GM21526 (cell line): ENCODE results near the gene CELF2.

ENCODE experiments used
- ATAC-seq: cut with Tn5 transposase; IDR thresholded peaks from one replicate; pipeline ENCODE4 v1.9.1; 2021; ENCODE audit warnings: moderate library complexity; ENCODE audit not compliant: unreplicated experiment, low FRiP score

CELF2 gene

DNA sequence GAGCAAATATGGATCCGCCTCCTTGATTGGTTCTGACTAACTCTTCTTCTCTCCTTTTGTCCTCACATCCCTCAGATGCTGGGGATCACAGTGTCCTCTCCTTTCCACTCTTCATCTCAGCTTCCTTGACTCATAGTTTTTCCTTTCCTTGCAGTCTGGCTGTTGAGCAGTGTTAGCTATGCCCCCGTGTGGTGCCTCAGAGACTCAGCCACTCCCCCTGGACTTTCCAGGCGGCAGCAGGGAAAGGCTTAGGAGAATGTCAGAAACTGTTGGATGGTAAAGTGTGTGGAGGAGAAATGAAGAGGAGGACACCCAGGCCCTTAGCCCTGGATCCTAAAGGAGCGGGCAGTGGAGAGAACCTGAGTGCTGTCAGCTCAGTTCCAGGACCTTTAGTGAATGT is 267.5 kb downstream of the CELF2 start:
- no peak for ATAC-seq

GRCh38 chr10:11286261-11286852 is 268.7 kb downstream of the CELF2 start:
- ATAC-seq: peak; percentile 84

GRCh38 chr10:11288302-11288701 is 270.6 kb downstream of the CELF2 start:
- no peak for ATAC-seq

DNA sequence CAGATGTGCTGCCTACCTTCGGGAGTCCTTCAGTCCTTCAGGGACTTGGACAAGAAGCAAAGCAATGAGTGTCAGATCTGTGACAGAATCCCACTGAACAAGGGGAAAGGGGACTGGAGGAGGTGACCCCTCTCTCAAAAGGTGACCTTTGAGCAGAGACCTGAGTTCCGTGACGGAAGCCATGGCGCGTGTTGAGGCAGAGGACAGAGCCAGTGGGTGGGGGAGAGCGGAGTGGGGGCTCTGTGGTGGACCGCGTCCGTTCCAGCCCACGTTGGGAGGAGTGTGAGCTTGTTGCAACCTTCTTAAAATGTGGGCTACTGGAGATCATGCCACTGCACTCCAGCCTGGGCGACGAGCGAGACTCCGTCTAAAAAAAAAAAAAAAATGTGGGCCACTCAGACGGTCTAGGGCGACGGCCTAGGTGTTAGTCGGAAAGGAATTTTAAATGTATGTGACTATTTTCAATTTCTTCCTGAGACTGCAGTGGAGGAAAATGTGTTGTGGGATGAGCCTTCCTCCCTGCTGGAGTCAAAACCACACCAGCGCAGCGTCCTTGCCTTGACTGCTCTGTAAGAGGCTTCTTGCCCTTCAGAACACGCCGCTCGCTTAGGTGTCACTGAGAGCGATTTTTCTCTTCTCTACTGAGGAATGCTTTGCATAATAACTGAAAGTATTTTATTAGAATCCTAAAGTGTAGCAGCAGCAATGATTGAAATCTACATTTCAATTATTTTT is 272.7 kb downstream of the CELF2 start:
- ATAC-seq: no peak

DNA sequence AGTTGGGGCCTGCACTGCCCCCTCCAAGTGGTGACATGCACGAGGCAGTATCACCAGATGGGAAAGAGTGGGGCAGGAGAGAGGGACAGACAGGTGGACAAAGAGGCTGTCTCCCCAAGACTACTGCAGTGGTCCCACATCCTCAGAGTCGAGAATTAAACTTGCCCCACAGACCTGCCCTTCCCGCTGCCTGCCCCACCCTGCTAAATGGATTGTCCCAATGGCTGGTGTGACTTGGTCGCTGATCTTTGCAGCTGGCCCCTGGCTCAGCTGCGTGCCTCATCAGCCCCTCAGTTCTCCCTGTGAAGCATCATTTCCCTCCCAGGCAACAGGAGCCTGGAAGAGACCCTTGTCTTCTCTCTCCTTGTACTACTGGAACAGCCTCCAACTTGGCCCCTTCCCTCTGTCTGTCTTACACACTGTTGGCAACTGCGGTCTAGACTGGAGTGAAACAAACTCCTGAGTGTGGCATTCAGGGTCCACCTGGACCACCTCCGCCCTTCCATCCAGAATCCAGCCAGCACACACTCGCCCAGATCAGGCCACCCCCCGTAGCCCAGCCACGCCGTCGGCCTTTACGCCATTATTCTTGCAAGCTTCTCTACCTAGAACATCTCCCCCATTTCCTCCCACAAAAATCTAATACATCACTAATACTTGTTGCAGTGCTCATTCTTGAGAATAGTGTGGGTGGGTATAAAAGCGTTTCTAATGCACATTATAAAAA is 275.1 kb downstream of the CELF2 start:
- no peak for ATAC-seq

GRCh38 chr10:11293332-11293731 is 275.7 kb downstream of the CELF2 start:
- no peak for ATAC-seq

DNA sequence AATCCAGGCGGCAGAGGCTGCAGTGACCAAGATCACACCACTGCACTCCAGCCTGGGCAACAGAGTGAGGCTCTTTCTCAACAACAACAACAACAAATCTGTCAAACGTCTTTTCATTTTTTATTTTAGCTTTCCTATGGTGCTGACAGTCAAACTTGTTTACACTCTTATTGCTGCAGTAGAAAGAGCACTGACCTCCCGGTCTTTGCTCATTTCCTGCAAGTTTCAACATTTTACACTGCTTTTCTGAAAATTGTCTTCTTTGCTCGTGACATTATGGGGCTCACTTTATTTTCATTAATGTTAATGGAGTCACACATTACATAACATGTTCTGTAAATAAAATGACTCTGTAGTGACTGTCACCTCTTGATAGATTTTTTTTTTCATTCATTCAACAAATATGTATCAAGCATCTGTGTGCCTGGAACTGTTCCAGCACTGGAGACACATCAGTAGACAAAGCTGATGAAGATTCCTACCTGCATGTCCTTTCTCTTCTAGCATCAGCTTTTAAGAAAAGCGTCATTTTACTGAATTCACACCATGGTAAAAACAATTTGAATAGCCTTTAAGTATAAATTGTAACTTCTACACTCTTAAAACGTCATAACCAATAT is 277.3 kb downstream of the CELF2 start:
- ATAC-seq: no peak

DNA sequence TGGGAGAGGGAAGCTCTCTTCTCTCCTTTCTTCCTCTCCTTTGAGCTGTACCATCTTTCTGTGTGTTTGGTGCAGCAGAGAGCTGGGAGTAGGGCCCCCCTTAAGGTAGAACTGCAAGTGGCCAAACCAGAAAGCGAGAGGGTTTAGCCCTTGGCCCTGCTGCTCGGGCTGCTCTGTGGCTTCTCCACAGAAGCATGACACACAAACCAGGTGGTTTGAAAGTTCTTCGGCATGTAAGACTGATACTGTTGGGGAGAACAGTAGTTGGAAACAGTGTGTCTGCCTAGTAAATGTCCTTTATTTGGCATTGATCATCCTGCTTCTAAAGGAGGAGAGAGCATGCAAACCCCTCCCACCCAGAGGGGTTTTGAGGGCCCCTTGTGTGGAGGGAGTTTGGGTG is 277.8 kb downstream of the CELF2 start:
- ATAC-seq: no peak

- ATAC-seq: no peak
Measured at GRCh38 chr10:11297136-11297535, 279.5 kb downstream of the CELF2 start.

DNA sequence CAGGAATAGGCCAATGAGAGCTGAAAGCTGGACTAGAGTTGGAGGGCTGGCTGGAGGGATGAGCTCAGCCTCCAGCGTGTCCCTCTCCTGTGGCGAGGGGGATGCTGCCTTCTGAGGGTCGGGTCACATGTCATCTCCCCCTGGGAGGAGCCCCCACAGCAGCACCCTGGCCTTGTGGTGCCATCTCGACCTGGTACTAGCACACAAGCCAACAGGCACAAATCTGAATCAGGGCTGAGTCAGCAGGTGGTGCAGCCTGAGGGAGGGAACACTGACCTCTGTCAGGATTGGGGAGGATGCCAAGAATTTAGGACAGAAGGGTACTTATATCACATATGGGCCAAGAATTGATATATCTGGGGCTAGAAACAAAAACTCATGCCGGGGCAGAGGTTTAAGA is 280.4 kb downstream of the CELF2 start:
- no peak for ATAC-seq

DNA sequence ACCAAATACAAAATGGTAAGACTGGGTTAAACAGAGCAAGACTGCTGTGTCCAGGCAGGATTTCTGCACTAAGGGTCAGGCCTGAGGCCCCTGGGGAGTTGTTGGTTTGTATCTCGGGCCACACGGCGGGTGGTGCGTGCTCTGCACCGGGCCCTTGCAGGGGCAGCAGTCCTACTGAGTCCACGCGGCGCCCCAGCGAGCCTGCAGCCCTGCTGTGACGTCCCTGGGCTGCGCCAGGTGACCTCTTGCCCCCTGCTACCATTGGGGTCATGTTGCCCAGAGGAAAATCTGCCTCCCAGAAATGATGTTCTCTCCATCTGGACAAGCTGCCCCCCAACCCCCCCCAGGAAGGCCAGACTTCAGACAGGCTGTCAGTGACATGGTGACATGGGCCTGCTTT is 281.5 kb downstream of the CELF2 start:
- ATAC-seq: no peak

- ATAC-seq: no peak
Measured at GRCh38 chr10:11300026-11300425, 282.4 kb downstream of the CELF2 start.

GRCh38 chr10:11300563-11300962 is 282.9 kb downstream of the CELF2 start:
- ATAC-seq: no peak

DNA sequence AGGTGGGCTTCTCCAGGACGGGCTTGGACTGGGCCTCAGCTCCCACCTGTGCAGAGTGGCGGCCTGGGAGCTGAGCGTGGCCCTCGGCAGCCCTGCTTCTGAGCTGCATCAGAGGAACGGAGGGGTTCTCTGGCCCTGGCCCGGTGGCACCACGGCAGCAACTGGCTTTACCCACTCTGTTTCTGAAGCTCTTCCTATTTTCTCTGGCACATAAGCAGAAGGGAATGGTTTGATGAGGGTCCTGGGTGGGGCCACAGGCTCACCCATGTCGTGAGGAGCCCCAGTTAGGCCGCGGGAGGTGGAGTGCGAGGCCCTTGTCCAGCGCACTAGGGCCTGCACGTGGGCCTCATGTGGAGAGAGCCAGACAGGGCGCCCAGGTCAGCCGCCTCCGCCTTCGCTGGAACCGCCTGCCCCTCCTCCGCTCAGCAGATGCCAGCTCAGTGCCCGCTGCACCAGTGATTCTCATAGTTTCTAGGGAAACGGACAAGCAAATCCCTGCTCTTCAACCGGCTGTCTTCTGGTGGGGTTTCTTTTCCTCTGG is 284.0 kb downstream of the CELF2 start:
- ATAC-seq: no peak

DNA sequence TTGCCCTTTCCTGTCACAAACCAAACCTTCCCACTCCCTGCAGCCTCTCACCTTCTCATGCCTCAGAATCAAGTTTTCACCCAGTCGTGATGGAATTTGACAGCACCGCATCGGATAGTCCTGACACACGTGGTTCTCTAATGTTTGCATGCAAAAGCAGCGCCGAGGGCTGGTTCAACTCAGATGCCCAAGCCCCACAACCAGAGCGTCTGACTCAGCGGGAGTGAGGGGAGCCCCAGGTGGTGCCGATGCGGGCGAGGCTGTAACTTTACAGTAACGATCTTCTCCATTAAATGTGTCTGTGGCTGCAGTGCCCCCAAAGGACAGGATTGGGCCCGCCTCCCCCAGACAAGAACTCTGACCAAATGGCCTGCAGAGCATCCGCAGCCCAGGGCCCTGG is 284.5 kb downstream of the CELF2 start:
- no peak for ATAC-seq

DNA sequence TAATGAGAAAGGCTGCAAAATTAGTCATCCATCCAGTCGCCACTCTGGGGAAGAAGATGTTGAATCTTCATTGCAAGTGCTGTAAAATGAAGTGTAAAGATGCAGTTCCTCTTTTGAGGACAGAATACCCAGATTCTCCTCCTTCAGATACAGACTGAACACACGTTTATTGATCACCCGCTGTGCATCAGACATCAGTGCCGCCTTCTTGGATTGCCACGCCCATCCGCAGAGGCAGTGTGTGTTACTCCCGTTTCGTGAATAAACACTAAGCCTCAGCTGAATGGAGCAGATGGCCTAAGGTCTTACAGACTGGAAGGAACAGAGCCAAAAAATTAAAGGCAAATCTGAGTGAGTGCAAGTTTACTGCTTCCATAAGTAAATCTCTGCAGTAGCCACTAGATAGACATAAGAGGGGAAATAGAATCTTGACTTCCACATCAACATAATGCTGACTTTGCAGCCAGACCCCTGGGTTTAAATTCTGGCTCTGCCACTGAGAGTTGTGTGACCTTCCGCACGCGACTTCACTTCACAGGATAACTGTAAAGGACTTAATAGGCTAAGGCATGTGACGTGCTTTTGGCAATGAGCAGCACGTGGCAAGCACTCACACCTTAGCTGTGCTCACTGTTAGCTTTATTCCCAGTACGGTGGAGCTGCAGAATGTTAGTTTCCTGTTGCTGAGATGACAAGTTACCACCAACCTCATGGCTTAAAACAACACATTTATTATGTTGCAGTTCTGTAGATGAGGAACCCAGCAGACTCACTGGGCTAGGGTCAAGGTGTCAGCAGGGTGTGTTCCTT is 285.9 kb downstream of the CELF2 start:
- ATAC-seq: no peak

GRCh38 chr10:11304906-11305585 is 287.4 kb downstream of the CELF2 start:
- ATAC-seq: no peak

DNA sequence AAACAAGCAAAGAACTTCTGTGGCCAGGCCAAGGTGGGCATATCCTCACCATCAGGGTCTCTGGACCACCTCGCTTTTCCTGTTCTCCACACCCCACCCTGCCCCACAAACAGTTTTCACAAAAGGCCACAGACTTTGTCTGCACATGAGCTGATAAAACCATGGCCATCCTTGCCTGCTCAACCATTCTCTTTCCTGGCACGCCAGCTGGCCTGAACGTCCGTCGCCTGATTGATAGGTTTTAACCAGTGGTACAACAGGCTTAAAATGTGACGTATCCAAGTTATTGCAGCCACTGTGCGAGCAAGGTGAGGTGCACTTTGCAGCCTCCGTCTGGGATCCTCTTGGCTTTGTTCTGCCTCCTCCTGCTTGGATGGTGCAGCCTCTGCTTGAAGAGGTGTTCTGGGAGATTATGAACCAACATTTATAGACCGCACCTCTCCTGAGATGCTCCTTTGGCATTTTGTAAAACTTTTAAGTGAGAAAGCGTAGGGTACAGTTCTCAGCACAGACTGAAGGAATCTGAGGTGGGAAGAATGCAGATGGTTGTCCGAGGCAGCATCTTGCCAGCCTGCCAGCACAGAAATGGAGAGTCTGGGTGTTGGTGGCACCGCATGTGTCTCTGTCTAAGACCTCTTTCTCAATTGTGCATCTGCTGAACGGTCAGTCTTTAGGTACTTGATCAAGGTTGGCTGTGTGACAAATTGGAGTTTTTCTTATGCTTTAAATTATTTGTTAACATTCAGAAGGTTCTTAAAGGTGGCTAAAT is 288.3 kb downstream of the CELF2 start:
- ATAC-seq: no peak

GRCh38 chr10:11307004-11307403 is 289.3 kb downstream of the CELF2 start:
- ATAC-seq: no peak
